ENCODE measurements around the gene CMPK1.

Gene CMPK1

DNA sequence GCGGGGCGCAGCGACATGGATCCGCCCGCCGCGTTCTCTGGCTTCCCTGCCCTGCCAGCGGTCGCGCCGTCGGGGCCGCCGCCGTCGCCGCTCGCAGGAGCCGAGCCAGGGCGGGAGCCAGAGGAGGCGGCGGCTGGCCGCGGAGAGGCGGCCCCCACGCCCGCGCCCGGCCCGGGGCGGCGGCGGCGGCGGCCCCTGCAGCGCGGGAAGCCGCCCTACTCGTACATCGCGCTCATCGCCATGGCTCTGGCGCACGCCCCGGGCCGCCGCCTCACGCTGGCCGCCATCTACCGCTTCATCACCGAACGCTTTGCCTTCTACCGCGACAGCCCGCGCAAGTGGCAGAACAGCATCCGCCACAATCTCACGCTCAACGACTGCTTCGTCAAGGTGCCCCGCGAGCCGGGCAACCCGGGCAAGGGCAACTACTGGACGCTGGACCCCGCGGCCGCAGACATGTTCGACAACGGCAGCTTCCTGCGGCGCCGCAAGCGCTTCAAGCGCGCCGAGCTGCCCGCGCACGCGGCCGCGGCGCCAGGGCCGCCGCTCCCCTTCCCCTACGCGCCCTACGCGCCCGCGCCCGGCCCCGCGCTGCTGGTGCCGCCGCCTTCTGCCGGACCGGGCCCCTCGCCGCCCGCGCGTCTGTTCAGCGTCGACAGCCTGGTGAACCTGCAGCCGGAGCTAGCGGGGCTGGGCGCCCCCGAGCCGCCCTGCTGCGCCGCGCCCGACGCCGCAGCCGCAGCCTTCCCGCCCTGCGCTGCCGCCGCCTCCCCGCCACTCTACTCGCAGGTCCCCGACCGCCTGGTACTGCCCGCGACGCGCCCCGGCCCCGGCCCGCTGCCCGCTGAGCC is 83.0 kb downstream of the CMPK1 start:
- H3K36me3 ChIP-seq = no peaks in the 10 kb centered on the region
- H3K4me1 ChIP-seq = peaks cover 0 to 7% (median 4%) of the 10 kb centered on the region in 4 donors
- no peaks in the 10 kb centered on the region for H3K9me3 ChIP-seq
- peaks cover 0 to 48% of the 10 kb centered on the region in 2 donors for H3K27me3 ChIP-seq
- TF ChIP-seq, protein P1, sequence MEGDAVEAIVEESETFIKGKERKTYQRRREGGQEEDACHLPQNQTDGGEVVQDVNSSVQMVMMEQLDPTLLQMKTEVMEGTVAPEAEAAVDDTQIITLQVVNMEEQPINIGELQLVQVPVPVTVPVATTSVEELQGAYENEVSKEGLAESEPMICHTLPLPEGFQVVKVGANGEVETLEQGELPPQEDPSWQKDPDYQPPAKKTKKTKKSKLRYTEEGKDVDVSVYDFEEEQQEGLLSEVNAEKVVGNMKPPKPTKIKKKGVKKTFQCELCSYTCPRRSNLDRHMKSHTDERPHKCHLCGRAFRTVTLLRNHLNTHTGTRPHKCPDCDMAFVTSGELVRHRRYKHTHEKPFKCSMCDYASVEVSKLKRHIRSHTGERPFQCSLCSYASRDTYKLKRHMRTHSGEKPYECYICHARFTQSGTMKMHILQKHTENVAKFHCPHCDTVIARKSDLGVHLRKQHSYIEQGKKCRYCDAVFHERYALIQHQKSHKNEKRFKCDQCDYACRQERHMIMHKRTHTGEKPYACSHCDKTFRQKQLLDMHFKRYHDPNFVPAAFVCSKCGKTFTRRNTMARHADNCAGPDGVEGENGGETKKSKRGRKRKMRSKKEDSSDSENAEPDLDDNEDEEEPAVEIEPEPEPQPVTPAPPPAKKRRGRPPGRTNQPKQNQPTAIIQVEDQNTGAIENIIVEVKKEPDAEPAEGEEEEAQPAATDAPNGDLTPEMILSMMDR (IDR thresholded peaks at IDR 0.05) = no peak
- peak overlapping the region in 1 of 2 donors; percentile 36 for H3K4me3 ChIP-seq
- intact Hi-C loops (cut with DNase I; ENCODE audit: low total_unique reads) = no loop called here
- DNase-seq = no peak
- H3K27ac ChIP-seq = no peak overlapping the region

DNA sequence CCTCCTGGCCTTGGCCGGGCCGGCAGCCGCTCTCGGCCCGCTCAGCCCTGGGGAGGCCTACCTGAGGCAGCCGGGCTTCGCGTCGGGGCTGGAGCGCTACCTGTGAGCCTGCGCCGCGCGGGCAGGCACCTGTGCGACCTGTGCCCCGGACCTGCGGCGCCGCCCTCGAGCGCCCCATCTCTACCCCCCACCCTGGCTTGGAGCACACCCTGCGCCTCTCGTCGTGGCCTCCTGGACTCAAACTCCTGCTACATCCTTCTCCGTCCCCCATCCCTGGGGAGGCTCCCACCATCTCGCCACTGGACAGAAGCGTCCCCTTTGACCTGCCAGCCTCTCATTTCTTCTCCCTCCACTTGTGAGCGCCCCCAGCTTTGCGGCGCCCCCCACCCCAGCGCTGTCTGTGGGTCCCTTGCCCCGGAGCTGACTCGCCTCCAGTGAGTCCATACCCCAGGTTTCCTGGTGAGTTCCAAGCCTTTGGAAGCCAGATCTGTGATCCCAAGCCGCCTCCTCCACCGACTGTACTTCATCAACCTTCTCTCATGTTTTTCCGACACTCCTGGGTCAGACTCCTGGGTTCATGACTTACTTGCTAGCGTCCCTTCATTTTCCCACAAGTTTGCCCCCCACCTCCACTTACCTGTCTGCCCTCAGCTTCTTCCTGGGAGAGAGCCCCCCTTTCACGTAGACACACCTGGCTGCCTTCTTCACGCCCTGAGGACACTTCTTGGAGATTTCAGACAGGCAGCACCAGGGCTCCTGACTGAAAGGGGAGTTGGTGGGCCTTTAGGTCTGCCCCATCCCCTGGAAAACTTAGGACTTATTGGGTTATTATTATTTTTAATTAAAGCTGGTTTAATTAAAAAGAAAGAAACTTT is 83.8 kb downstream of the CMPK1 start:
- intact Hi-C loops (cut with DNase I; ENCODE audit: low total_unique reads) = no loop called here
- Histone ChIP-seq H3K4me3 (peak overlapping the region in 1 of 2 donors; percentile 36), H3K27ac (no peak overlapping the region), H3K4me1 (peaks cover 0 to 7% (median 4%) of the 10 kb centered on the region in 4 donors), H3K27me3 (peaks cover 0 to 48% of the 10 kb centered on the region in 2 donors), H3K36me3 (no peaks in the 10 kb centered on the region), H3K9me3 (no peaks in the 10 kb centered on the region)
- DNase-seq = no peak
- TF ChIP-seq, protein P1 (IDR thresholded peaks at IDR 0.05) = no peak

DNA sequence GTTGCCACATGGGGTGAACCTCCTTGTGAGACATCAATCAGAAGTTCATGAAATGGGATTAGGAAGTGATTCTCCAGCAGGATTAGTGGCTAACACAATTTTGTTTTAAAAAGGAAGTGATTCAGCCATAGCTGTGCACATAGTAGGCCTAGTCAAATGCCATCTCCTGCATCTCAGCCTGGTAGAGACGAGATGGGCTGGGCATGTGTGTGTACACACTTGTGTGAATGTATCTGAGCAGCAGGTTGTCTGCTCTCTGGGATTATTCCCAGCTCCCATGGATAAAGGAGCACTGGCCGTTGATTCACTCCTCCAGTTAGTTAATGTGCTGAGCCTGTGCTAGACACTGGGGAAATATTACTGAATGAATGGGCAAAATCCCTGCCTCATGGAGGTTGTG is 84.5 kb downstream of the CMPK1 start:
- Histone ChIP-seq H3K27me3 (peaks cover 0 to 46% of the 10 kb centered on the region in 2 donors), H3K9me3 (no peaks in the 10 kb centered on the region), H3K4me1 (peaks cover 0 to 7% (median 4%) of the 10 kb centered on the region in 4 donors), H3K27ac (no peak overlapping the region), H3K36me3 (no peaks in the 10 kb centered on the region), H3K4me3 (no peak overlapping the region)
- DNase-seq = no peak
- intact Hi-C loops (cut with DNase I; ENCODE audit: low total_unique reads) = no loop called here
- TF ChIP-seq, protein P1 (IDR thresholded peaks at IDR 0.05) = no peak

DNA sequence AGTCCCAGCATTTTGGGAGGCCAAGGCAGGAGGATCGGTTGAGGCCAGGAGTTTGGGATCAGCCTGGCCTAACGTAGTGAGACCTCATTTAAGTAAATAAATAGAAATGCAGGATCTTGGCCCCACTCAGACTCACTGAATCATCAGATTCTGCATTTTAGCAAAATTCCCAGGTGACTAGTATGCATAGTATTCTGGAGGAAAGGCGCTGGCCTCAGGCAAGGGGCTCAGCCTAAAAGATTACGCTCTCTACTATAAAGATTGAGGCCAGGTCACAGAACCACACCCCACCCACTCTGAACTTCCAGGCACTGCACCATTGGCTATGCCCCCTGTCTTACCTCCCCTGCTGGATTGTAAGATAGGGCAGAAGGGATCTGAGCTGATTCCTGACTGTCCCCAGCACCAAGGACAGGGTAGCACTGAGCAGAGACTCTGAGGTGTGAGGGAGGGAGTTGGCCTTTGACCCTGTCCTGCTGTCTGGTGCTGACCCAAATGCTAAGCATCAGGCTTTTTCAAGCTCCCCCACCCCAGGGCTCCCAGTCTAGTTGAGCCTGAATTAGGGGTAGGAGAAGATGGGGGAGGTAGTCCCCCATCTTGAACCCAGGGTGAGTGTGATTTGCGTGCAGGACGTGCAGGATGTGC is 85.2 kb downstream of the CMPK1 start:
- H3K9me3 ChIP-seq = no peaks in the 10 kb centered on the region
- no peaks in the 10 kb centered on the region for H3K36me3 ChIP-seq
- DNase-seq = no peak
- peaks cover 0 to 44% of the 10 kb centered on the region in 2 donors for H3K27me3 ChIP-seq
- H3K27ac ChIP-seq = no peak overlapping the region
- H3K4me1 ChIP-seq = peaks cover 0 to 7% (median 4%) of the 10 kb centered on the region in 4 donors
- H3K4me3 ChIP-seq = no peak overlapping the region
- intact Hi-C loops (cut with DNase I; ENCODE audit: low total_unique reads) = no loop called here
- TF ChIP-seq, protein P1 (IDR thresholded peaks at IDR 0.05) = no peak

DNA sequence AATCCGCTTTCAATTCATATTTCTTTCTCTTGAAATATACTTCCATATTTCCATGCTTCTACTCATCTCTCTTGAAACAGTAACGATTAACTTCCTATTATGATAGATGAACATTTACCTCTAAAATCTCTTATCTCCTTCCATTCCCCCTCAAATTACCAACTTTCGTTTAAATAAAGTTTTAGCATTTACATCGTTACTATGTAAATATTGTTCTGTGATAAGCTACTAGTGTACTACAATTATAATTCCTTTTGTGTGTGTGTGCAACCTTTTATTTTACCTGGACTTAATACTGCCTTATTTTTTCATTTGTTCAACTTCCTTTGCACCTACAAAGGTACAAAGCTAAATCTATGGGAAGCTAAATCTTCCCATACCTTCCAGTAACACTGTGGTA is 87.0 kb downstream of the CMPK1 start:
- intact Hi-C loops (cut with DNase I; ENCODE audit: low total_unique reads) = loop anchor here (10.0 kb wide), 1 partner anchor 226 kb away; the partner anchor contains the start of gene PDZK1IP1
- TF ChIP-seq, protein P1 (IDR thresholded peaks at IDR 0.05) = no peak
- Histone ChIP-seq H3K9me3 (no peaks in the 10 kb centered on the region), H3K27ac (no peak overlapping the region), H3K27me3 (peaks cover 0 to 36% of the 10 kb centered on the region in 2 donors), H3K36me3 (no peaks in the 10 kb centered on the region), H3K4me1 (peaks cover 0 to 14% (median 4%) of the 10 kb centered on the region in 4 donors), H3K4me3 (no peak overlapping the region)
- DNase-seq = no peak
